ENCODE data around the gene PPM1F. TPM values are rescaled to one million over a fixed set of nuclear protein-coding genes. Genes with fewer than 3 reads are reported as not detected.

Gene PPM1F
- total RNA-seq, 2 experiments from 2014 or later, result 21.7 to 21.9 TPM

DNA sequence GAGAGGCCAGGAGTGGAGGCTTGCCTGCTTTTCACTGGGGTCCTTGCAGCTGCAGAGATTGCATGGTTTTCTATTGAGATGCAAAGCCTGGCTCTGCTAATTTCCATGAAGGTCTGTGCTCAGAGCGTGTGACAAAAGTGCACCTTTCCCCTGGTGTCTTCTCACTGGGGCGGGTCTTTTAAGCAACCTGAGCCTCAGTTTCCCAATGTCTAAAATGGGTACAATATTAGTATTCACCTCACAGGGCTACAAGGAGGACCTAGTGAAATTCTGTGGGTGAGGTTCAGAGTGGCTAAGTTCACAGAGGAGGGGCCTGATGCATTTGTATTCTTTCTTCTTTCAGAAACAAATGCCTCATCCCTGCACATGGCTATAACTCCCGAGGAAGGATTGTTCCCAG, 20.3 kb downstream of the PPM1F start:
- Mint-ChIP-seq H3K27me3 (no peaks in the 10 kb centered on the region), H3K9me3 (no peaks in the 10 kb centered on the region), H3K4me1 (ENCODE audit: low read depth) (no peaks in the 10 kb centered on the region), H3K4me3 (no peak overlapping the region), H3K36me3 (peaks cover 9% of the 10 kb centered on the region), H3K27ac (no peak overlapping the region)
- DNase-seq, result no peak
- CTCF ChIA-PET, result no interaction called here
- intact Hi-C loops (cut with micrococcal nuclease), result no loop called here
- POLR2A ChIA-PET, result no interaction called here

DNA sequence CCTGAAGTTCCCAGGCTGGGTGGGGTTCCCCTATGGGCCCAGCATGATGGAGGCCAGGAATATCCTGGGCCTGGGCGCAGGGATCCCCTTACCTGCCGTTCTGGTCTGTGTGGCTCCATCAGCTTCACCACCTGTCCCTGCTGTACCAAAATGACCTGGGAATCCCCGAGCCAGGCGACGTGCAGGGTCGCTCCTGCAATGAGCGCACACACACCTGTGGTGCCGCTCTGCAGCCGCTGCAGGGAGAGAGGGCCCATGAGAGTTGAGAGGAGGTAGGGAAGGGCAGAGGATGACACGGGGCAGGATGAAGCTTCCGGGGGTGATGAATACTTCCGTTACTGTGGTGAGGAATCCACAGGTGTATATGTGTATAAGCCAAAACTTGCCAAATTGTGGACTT, 21.6 kb downstream of the PPM1F start:
- CTCF ChIA-PET, result interaction anchor here (0.8 kb wide), 1 partner anchor 21 kb away, joined by 3 read pairs; the partner anchor contains the start of gene PPM1F
- Mint-ChIP-seq H3K27me3 (no peaks in the 10 kb centered on the region), H3K36me3 (peaks cover 7% of the 10 kb centered on the region), H3K27ac (no peak overlapping the region), H3K4me3 (no peak overlapping the region), H3K4me1 (ENCODE audit: low read depth) (no peaks in the 10 kb centered on the region), H3K9me3 (no peaks in the 10 kb centered on the region)
- POLR2A ChIA-PET, result no interaction called here
- intact Hi-C loops (cut with micrococcal nuclease), result no loop called here
- DNase-seq, result no peak

DNA sequence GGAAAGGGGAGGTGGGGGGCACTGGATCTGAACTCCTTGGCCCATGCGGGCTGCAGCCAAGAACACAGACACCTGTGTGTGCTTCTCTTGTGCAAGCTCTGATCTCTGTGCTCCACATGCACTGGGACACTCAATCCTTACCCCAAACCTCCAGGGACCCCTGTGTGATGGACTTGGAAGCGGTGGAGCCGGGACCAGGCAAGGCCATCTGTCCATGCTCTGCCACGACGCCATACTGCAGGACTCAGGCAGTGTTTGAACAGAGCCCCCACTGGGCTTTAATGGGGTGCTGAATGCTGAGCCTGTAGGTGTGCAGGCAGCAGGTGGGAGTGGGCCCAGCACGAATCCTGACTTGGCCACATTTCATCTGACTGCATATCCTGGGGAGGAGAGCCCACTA, 23.4 kb downstream of the PPM1F start:
- Mint-ChIP-seq H3K27ac (no peak overlapping the region), H3K4me3 (no peak overlapping the region), H3K36me3 (peaks cover 5% of the 10 kb centered on the region), H3K27me3 (no peaks in the 10 kb centered on the region), H3K4me1 (ENCODE audit: low read depth) (no peaks in the 10 kb centered on the region), H3K9me3 (no peaks in the 10 kb centered on the region)
- ChIA-PET POLR2A (no interaction called here), CTCF (no interaction called here)
- DNase-seq, result no peak
- intact Hi-C loops (cut with micrococcal nuclease), result no loop called here

DNA sequence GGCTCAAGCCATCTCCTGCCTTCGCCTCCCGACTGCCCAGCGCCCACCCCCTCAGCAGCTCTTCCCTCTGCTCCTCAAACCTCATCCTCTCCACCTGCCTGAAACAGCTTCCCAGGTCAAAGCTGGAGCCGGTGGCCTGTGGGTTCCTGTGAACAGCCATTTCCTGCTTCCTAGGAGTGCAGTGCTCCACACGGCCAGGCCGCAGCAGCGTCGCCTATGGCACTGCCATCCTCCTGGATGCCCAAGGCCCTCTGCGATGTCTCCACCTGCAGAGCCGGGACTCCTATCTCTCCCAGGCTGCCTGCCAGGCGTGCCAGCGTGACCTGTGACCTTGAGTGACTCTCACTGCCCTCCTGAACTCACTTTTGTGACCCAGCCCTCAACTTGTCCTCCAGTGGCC, 24.6 kb downstream of the PPM1F start:
- H3K36me3 Mint-ChIP-seq, result peaks cover 5% of the 10 kb centered on the region
- CTCF ChIA-PET, result interaction anchor here (1.8 kb wide), 1 partner anchor 10 kb away, joined by 8 read pairs; no protein-coding TSS in a partner anchor
- intact Hi-C loops (cut with micrococcal nuclease), result no loop called here
- no peak overlapping the region for H3K27ac Mint-ChIP-seq
- DNase-seq, result no peak
- no peak overlapping the region for H3K4me3 Mint-ChIP-seq
- H3K27me3 Mint-ChIP-seq, result no peaks in the 10 kb centered on the region
- POLR2A ChIA-PET, result no interaction called here
- no peaks in the 10 kb centered on the region for H3K4me1 Mint-ChIP-seq (ENCODE audit: low read depth)
- no peaks in the 10 kb centered on the region for H3K9me3 Mint-ChIP-seq

DNA sequence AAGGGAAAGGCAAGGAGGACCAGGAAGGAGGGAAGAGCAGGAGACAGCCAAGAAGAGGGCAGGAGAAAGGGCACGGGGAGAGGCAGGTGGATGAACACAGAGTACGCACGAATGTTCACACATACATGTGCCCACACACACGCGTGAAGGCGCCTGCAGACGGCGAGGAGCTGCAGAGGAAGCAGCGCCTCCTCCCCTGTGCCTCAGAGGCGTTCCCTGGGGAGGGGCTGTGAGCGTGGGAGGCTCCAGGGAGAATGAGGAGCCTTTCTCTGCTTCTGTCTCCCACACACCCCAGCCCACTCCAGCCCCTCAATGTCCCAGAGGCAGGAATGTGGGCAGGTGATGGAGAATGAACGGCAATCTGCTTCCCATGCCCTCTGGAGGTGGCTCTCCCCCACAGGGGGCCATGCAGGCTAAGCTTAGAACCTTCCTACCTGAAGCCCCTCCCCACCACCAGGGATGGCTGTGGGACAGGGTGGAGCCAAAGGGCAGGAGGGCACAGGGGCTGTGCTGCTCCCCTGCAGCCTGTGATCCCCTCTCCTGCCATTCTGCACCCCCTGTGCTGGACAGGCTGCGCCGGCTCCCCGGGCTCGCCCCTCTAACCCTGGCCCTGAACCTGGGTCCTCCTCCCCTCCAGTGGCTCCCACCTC, 25.3 kb downstream of the PPM1F start:
- CTCF ChIA-PET, result interaction anchor here (0.9 to 1.8 kb wide), 2 partner anchors 11 to 44 kb away, joined by 3 to 8 read pairs; no protein-coding TSS in a partner anchor
- no peak overlapping the region for H3K4me3 Mint-ChIP-seq
- peaks cover 5% of the 10 kb centered on the region for H3K36me3 Mint-ChIP-seq
- no peaks in the 10 kb centered on the region for H3K4me1 Mint-ChIP-seq (ENCODE audit: low read depth)
- intact Hi-C loops (cut with micrococcal nuclease), result no loop called here
- no peaks in the 10 kb centered on the region for H3K27me3 Mint-ChIP-seq
- H3K27ac Mint-ChIP-seq, result no peak overlapping the region
- no peaks in the 10 kb centered on the region for H3K9me3 Mint-ChIP-seq
- no peak for DNase-seq
- POLR2A ChIA-PET, result no interaction called here

DNA sequence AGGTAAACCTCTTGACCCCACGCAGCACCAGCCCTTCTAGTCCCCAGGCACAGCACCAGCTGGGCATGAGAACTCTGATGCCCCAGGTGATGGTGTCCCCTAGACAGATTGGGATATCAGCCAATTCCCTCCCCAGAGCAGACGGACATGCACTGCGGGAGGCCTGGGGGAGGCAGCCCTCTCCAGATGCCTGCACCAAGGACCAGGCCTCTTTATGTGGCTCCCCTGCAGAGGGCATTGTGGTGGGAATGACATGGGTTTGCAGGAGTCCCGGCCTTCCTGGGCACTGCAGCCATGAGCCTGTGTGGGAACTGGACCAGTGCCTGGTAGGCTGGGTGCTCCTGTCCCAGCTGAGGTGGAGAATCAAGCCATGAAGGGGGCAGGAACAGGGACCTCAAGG, 25.9 kb downstream of the PPM1F start:
- Mint-ChIP-seq H3K4me1 (ENCODE audit: low read depth) (no peaks in the 10 kb centered on the region), H3K9me3 (no peaks in the 10 kb centered on the region), H3K27ac (no peak overlapping the region), H3K27me3 (no peaks in the 10 kb centered on the region), H3K36me3 (peaks cover 5% of the 10 kb centered on the region), H3K4me3 (no peak overlapping the region)
- DNase-seq, result no peak
- intact Hi-C loops (cut with micrococcal nuclease), result no loop called here
- ChIA-PET POLR2A (no interaction called here), CTCF (interaction anchor here (0.9 to 1.8 kb wide), 2 partner anchors 12 to 45 kb away, joined by 3 to 8 read pairs; no protein-coding TSS in a partner anchor)

DNA sequence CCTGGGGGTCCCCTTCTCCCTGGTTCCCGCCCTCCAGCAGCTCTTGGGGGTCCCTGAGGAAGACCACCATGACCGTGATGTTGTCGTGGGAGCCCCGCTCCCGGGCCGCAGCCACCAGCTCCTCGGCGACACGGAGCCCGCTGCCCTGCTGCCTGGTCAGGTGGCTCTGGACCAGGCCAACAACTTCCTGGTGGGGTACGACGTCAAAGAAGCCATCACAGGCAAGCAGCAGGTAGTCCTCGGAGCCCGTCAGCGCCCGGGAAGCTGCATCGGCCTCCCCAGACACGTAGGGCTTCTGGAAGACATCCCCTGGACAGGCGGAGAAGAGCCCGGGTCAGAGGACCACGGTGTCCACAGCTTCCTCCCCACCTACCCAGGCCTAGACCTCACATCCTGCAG, 29.5 kb downstream of the PPM1F start:
- intact Hi-C loops (cut with micrococcal nuclease), result no loop called here
- Mint-ChIP-seq H3K4me3 (no peak overlapping the region), H3K36me3 (no peaks in the 10 kb centered on the region), H3K27me3 (no peaks in the 10 kb centered on the region), H3K27ac (no peak overlapping the region), H3K9me3 (no peaks in the 10 kb centered on the region), H3K4me1 (ENCODE audit: low read depth) (no peaks in the 10 kb centered on the region)
- no peak for DNase-seq
- ChIA-PET CTCF (interaction anchor here (1.1 kb wide), 1 partner anchor 29 kb away, joined by 3 read pairs; the partner anchor contains the start of gene PPM1F), POLR2A (no interaction called here)

DNA sequence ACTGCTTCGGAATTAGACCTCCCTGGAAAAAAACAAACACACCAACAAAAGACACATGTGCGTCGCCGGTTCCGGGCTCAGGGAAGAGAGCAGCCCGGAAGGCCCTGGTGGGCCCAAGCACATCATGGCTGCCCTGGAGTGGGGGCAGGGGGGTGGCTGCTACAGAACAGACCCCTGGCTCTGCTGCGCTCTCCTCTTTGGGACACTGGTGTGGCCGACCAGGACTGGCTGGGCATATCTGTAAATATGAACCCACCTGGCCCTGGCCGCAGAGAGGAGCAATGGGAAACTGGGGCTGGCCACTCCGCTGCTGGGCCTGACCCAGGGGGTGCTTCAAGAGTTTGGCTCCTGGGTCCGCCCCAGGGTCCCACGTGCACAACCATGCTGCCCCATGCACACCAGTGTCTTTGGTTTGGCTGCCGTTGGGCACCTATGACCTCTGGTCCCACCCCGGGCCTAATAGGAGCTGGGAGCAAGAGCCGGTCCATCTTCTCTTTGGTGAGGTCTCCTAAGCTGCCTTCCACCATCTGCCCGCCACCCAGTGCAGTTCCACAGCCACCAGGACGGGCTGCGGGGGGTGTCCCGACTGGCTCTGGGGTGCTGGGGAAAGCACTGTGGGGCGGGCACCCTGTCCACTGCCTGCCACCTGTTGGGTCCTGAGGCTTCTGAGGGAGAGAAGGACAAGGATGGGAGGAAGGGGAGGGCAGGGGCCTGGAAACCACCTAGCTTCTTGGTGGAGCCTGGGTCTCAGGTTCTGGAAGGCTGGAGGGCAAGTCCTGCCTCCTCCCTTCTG, 30.1 kb downstream of the PPM1F start:
- Mint-ChIP-seq H3K4me1 (ENCODE audit: low read depth) (no peaks in the 10 kb centered on the region), H3K27me3 (no peaks in the 10 kb centered on the region), H3K4me3 (no peak overlapping the region), H3K9me3 (no peaks in the 10 kb centered on the region), H3K36me3 (no peaks in the 10 kb centered on the region), H3K27ac (no peak overlapping the region)
- ChIA-PET CTCF (interaction anchor here (1.1 kb wide), 1 partner anchor 30 kb away, joined by 3 read pairs; the partner anchor contains the start of gene PPM1F), POLR2A (no interaction called here)
- DNase-seq, result no peak
- intact Hi-C loops (cut with micrococcal nuclease), result no loop called here

DNA sequence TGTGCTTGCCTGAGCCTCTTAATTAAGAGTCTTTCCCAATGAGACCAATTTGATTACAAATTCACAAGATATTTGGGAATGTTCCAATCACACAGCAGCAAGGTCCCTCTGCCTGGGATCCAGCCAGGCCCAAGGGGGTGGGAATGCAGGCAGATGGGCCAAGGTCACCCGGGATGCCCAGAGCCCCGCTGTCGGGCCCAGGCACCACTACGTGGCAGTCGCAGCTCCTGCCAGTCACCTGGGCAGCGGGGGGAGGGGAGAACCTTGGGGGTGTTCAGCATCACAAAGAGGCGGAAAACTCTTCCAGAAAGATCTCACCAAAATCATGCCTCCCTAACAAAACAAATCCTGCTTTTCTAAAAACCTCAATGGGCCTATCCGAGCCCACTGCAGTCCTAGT, 30.9 kb downstream of the PPM1F start:
- no peaks in the 10 kb centered on the region for H3K9me3 Mint-ChIP-seq
- intact Hi-C loops (cut with micrococcal nuclease), result no loop called here
- no peak overlapping the region for H3K27ac Mint-ChIP-seq
- no peaks in the 10 kb centered on the region for H3K27me3 Mint-ChIP-seq
- no peaks in the 10 kb centered on the region for H3K4me1 Mint-ChIP-seq (ENCODE audit: low read depth)
- CTCF ChIA-PET, result no interaction called here
- no peak for DNase-seq
- H3K36me3 Mint-ChIP-seq, result no peaks in the 10 kb centered on the region
- POLR2A ChIA-PET, result no interaction called here
- H3K4me3 Mint-ChIP-seq, result no peak overlapping the region

DNA sequence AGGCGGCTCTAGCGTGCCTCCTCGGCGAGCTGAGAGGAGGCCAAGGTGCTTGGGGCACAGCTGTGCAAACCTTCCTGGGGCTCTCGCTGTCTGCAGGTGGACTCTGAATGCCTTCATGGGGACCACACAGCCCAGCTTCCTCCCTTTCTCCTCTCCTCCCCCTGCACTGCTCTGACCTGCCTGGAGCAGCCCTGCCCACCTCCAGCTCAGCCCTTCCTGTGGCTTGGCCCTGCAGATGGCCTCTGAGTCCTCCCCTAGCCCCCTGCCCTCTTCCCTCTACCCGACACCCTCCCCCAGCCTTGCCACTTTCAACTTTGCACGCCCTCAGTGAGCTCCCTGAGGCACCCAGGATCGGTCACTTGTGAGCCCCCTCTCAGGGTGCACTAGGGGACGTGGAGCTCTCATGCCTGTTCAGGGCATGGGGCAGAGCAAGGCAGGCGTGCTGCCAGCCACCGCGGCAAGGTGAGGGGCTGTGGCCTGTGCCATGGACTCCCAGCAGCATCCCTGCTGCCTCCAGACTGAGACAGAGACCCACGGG, 31.4 kb downstream of the PPM1F start:
- Mint-ChIP-seq H3K27me3 (no peaks in the 10 kb centered on the region), H3K27ac (no peak overlapping the region), H3K4me3 (no peak overlapping the region), H3K4me1 (ENCODE audit: low read depth) (no peaks in the 10 kb centered on the region), H3K9me3 (no peaks in the 10 kb centered on the region), H3K36me3 (no peaks in the 10 kb centered on the region)
- no peak for DNase-seq
- intact Hi-C loops (cut with micrococcal nuclease), result no loop called here
- POLR2A ChIA-PET, result no interaction called here
- CTCF ChIA-PET, result interaction anchor here (1.0 kb wide), 1 partner anchor 31 kb away, joined by 3 read pairs; the partner anchor contains the start of gene PPM1F

DNA sequence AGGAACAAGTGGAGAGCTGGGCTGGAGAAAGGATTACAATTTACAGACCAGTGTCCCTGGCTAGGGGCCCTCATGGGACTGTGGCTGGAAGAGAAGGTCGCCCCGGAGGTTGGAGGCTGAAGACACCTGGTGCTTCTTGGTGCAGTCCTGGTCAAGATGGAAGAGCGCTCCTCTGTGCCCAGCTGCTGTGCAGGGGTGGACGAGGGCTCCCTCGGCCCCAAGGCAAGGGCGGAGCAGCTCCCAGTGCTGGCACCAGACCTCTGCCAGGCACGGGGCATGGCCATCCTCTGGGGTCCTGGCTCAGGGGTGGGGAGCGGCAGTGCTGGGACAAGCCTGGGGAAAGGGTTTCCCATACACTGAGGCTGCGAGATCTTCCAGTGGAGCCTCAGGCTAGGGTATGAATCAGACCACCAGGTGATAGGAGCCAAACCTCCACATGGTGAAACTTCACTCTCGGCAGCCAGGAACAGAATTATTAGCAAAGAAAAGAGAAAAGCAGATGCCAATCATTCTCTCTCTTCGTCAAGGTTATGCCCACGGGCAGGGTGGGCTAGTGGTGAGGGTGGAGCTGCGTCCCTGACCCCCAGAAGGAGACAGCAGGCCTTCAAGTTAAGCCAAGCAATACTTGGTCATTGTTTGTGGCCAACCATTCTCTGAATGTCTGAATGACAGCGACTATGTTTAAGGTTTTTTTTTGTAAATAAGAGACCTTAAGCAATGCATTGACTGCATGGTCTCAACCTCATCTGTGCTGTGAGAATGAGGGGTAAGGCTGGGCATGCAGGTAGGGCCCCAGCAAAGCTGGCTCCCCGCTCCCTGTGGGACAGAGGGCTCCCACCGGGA, 32.1 kb downstream of the PPM1F start:
- Mint-ChIP-seq H3K27ac (no peak overlapping the region), H3K9me3 (no peaks in the 10 kb centered on the region), H3K36me3 (no peaks in the 10 kb centered on the region), H3K4me3 (no peak overlapping the region), H3K4me1 (ENCODE audit: low read depth) (no peaks in the 10 kb centered on the region), H3K27me3 (no peaks in the 10 kb centered on the region)
- CTCF ChIA-PET, result interaction anchor here (1.0 kb wide), 1 partner anchor 32 kb away, joined by 3 read pairs; the partner anchor contains the start of gene PPM1F
- intact Hi-C loops (cut with micrococcal nuclease), result no loop called here
- POLR2A ChIA-PET, result no interaction called here
- DNase-seq, result no peak
